ENCODE data around the gene SLC6A6. TPM values are rescaled to one million over a fixed set of nuclear protein-coding genes. Genes with fewer than 3 reads are reported as not detected.

The SLC6A6 gene
- total RNA-seq, 1 donor from 2014 or later, result 354 TPM

Other genes starting within 250 kb of the SLC6A6 start
- 31.8 and 135 TPM in 2 replicates for gene XPC, start 224.0 kb upstream of the SLC6A6 start, total RNA-seq
- 10.4 and 15.6 TPM in 2 replicates for gene LSM3, start 223.8 kb upstream of the SLC6A6 start, total RNA-seq
- gene GRIP2, start 137.7 kb downstream of the SLC6A6 start, total RNA-seq, result 0.05 TPM in 1 of 2 replicates, not detected in the other
- gene CCDC174, start 249.2 kb downstream of the SLC6A6 start, total RNA-seq, result 16.2 and 18.9 TPM in 2 replicates

All from renal cortical epithelial cell (primary cell).